Endodermal cell (in vitro differentiated cells): Measurements from ENCODE around the gene CCDC183. TPM values are rescaled to one million over a fixed set of nuclear protein-coding genes. Genes with fewer than 3 reads are reported as not detected.
A peak's percentile ranks its signal among the peaks of the same experiment; 100 is the strongest.

ENCODE experiments used
- DNase-seq: peaks from one replicate; pipeline ENCODE4 v3.0.0-alpha.2; 2017
- H3K27ac ChIP-seq: 2 replicates; pipeline ENCODE4 v1.5.1; 2013; ENCODE audit warnings: mild to moderate bottlenecking, low read depth, low read length, moderate library complexity
- H3K27me3 ChIP-seq: 2 replicates; pipeline ENCODE4 v1.6.1; 2013; ENCODE audit warnings: mild to moderate bottlenecking, low read length, moderate library complexity; ENCODE audit not compliant: insufficient read depth, control insufficient read depth, poor library complexity, severe bottlenecking
- H3K36me3 ChIP-seq: 2 replicates; pipeline ENCODE4 v1.7.0; 2013; ENCODE audit warnings: mild to moderate bottlenecking, low read length, moderate library complexity; ENCODE audit not compliant: control insufficient read depth, insufficient read depth
- H3K4me1 ChIP-seq: one replicate; pipeline ENCODE4 v1.7.0; 2013; ENCODE audit warnings: low read length; ENCODE audit not compliant: control insufficient read depth, insufficient read depth
- H3K4me3 ChIP-seq: 2 replicates; pipeline ENCODE4 v1.5.1; 2013; ENCODE audit warnings: mild to moderate bottlenecking, low read length, moderate library complexity
- H3K9ac ChIP-seq: 2 replicates; pipeline ENCODE4 v1.6.1; 2013; ENCODE audit warnings: mild to moderate bottlenecking, low read length, moderate library complexity; ENCODE audit not compliant: poor library complexity, severe bottlenecking; ENCODE audit errors: extremely low read depth
- H3K9me3 ChIP-seq: 2 replicates; pipeline ENCODE4 v1.6.1; 2013; ENCODE audit warnings: mild to moderate bottlenecking, low read length, moderate library complexity; ENCODE audit not compliant: control insufficient read depth
- H3K27ac Mint-ChIP-seq: 2 replicates; pipeline ENCODE4 v1.8.0; 2020; ENCODE audit warnings: mixed read lengths
- H3K27me3 Mint-ChIP-seq: 2 replicates; pipeline ENCODE4 v1.8.0; 2021; ENCODE audit warnings: mild to moderate bottlenecking, mixed read lengths; ENCODE audit not compliant: insufficient read depth
- H3K36me3 Mint-ChIP-seq: 2 replicates; pipeline ENCODE4 v1.8.0; 2020; ENCODE audit warnings: low read depth, mixed read lengths
- H3K4me1 Mint-ChIP-seq: 2 replicates; pipeline ENCODE4 v1.8.0; 2020; ENCODE audit warnings: mixed read lengths
- H3K4me3 Mint-ChIP-seq: 2 replicates; pipeline ENCODE4 v1.8.0; 2020; ENCODE audit warnings: mild to moderate bottlenecking, moderate library complexity, mixed read lengths
- H3K9me3 Mint-ChIP-seq: 2 replicates; pipeline ENCODE4 v1.8.0; 2020; ENCODE audit warnings: mild to moderate bottlenecking, mixed read lengths
- WGBS, 2 experiments: methylation state at CpG; one replicate each; pipeline versions ENCODE4 v1.1.5 to v1.1.7; 2013; ENCODE audit warnings: missing lambda C conversion rate in 2 of 2, mixed read lengths in 1 of 2; ENCODE audit not compliant: insufficient coverage in 1 of 2, insufficient read length in 1 of 2; 5-methylcytosine and 5-hydroxymethylcytosine counted together
- total RNA-seq, 2 donors: library from RNA; stranded (reverse); fragmentation: NEBNext Ultra II Directional in 1 of 2; extraction: Animal tissue kit (Norgen Biotek cat#: 25700) in 1 of 2; gene quantifications; 2 replicates in 1 of 2; 3 replicates in 1 of 2; pipeline ENCODE4 v1.2.1, GENCODE V29; 2021
- TF ChIP-seq, protein P1 (sequence below): fragments of 200-600 bp; sonication (generic); conservative IDR thresholded peaks from 2 replicates; pipeline ENCODE4 v1.5.0; 2021; ENCODE audit warnings: antibody characterized with exemption, mild to moderate bottlenecking

The CCDC183 gene
- total RNA-seq, 2 donors from 2014 or later, result 10.9 to 13.4 TPM

DNA sequence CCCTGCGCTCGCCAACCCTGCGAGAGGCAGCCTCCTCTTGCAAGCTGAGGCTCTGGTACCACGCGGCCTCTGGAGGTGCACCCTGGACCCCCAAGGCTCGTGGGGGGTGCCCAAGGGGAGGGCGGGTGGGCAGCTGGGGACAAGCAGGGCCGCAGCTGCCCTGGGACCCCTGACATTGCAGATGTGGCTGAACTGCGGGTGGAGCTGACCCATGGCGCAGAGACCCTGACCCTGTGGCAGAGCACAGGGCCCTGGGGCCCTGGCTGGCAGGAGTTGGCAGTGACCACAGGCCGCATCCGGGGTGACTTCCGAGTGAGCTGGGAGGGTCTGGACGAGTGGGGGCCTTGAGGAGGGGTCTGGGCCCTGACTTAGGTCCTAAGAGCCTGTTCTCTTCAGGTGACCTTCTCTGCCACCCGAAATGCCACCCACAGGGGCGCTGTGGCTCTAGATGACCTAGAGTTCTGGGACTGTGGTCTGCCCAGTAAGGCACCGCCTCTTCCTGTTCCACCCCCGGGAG is 57.5 kb downstream of the CCDC183 start:
- Histone ChIP-seq H3K4me3 (no peak overlapping the region), H3K27ac (no peak overlapping the region), H3K9ac (no peak overlapping the region), H3K36me3 (peaks cover 10% of the 10 kb centered on the region), H3K27me3 (no peaks in the 10 kb centered on the region), H3K4me1 (peaks cover 8% of the 10 kb centered on the region), H3K9me3 (no peaks in the 10 kb centered on the region)
- DNase-seq, result peak; percentile 51
- H3K27ac Mint-ChIP-seq, result no peak overlapping the region
- WGBS, 2 experiments, result 93 to 96% methylated on average over 13 to 18 of the region's 18 CpGs
- H3K36me3 Mint-ChIP-seq, result no peaks in the 10 kb centered on the region
- no peaks in the 10 kb centered on the region for H3K27me3 Mint-ChIP-seq
- no peak overlapping the region for H3K4me3 Mint-ChIP-seq
- peaks cover 2% of the 10 kb centered on the region for H3K4me1 Mint-ChIP-seq
- no peaks in the 10 kb centered on the region for H3K9me3 Mint-ChIP-seq
- TF ChIP-seq, protein P1, sequence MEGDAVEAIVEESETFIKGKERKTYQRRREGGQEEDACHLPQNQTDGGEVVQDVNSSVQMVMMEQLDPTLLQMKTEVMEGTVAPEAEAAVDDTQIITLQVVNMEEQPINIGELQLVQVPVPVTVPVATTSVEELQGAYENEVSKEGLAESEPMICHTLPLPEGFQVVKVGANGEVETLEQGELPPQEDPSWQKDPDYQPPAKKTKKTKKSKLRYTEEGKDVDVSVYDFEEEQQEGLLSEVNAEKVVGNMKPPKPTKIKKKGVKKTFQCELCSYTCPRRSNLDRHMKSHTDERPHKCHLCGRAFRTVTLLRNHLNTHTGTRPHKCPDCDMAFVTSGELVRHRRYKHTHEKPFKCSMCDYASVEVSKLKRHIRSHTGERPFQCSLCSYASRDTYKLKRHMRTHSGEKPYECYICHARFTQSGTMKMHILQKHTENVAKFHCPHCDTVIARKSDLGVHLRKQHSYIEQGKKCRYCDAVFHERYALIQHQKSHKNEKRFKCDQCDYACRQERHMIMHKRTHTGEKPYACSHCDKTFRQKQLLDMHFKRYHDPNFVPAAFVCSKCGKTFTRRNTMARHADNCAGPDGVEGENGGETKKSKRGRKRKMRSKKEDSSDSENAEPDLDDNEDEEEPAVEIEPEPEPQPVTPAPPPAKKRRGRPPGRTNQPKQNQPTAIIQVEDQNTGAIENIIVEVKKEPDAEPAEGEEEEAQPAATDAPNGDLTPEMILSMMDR, result peak; percentile 14

DNA sequence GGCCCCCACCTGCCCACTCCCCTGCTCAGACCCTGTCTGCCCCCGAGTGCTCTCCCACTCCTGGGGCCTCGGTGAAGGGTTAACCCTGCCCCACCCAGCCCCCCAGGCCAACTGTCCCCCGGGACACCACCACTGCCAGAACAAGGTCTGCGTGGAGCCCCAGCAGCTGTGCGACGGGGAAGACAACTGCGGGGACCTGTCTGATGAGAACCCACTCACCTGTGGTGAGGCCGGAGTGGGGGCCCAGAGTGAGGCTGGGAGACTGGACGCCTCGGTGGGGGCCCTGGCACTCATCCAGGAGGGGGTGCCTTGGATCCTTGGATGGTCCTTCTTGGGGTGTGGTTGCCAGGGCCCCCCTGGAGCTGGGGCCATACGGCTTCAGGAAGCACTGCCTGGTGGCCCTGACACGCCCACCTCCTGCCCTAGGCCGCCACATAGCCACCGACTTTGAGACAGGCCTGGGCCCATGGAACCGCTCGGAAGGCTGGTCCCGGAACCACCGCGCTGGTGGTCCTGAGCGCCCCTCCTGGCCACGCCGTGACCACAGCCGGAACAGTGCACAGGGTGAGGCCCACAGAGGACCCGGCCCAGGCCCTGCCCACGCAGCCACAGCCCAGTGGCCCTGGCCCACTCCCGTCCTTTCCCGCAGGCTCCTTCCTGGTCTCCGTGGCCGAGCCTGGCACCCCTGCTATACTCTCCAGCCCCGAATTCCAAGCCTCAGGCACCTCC is 58.1 kb downstream of the CCDC183 start:
- Histone ChIP-seq H3K9ac (no peak overlapping the region), H3K36me3 (peaks cover 10% of the 10 kb centered on the region), H3K4me3 (no peak overlapping the region), H3K27me3 (no peaks in the 10 kb centered on the region), H3K4me1 (peaks cover 8% of the 10 kb centered on the region), H3K27ac (no peak overlapping the region), H3K9me3 (no peaks in the 10 kb centered on the region)
- H3K27me3 Mint-ChIP-seq, result no peaks in the 10 kb centered on the region
- H3K4me1 Mint-ChIP-seq, result peaks cover 2% of the 10 kb centered on the region
- DNase-seq, result peak; percentile 59
- H3K4me3 Mint-ChIP-seq, result no peak overlapping the region
- WGBS, 2 experiments, result 91 to 95% methylated on average over 20 to 30 of the region's 30 CpGs
- no peak overlapping the region for H3K27ac Mint-ChIP-seq
- TF ChIP-seq, protein P1, result no peak
- no peaks in the 10 kb centered on the region for H3K36me3 Mint-ChIP-seq
- H3K9me3 Mint-ChIP-seq, result no peaks in the 10 kb centered on the region

DNA sequence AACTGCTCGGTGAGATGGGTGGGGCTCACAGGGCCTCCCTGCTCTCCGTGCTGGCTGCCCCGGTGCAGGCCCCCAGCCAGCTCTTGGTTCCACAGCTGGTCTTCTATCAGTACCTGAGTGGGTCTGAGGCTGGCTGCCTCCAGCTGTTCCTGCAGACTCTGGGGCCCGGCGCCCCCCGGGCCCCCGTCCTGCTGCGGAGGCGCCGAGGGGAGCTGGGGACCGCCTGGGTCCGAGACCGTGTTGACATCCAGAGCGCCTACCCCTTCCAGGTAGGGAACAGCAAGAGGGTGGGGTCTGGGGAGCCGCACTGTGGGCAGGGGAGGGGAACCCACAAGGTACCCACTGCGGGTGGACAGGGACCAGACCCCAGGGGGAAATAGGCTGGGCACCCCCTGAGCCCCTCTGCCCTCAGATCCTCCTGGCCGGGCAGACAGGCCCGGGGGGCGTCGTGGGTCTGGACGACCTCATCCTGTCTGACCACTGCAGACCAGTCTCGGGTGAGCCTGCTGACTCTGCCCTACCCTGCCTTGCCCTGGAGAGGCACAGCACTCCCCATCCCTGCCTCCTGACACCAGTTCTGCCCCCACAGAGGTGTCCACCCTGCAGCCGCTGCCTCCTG is 58.8 kb downstream of the CCDC183 start:
- no peak for DNase-seq
- Histone ChIP-seq H3K9ac (no peak overlapping the region), H3K4me1 (peaks cover 6% of the 10 kb centered on the region), H3K27ac (no peak overlapping the region), H3K4me3 (no peak overlapping the region), H3K27me3 (no peaks in the 10 kb centered on the region), H3K9me3 (no peaks in the 10 kb centered on the region), H3K36me3 (peaks cover 10% of the 10 kb centered on the region)
- H3K9me3 Mint-ChIP-seq, result no peaks in the 10 kb centered on the region
- no peaks in the 10 kb centered on the region for H3K27me3 Mint-ChIP-seq
- no peaks in the 10 kb centered on the region for H3K36me3 Mint-ChIP-seq
- H3K4me3 Mint-ChIP-seq, result no peak overlapping the region
- no peak overlapping the region for H3K27ac Mint-ChIP-seq
- no peaks in the 10 kb centered on the region for H3K4me1 Mint-ChIP-seq
- 91 to 95% methylated on average over 12 to 23 of the region's 23 CpGs for WGBS, 2 experiments
- TF ChIP-seq, protein P1, result no peak
